SK-N-SH treated with all-trans-retinoic acid at 6 μM for 48 hours (cell line): ENCODE measurements around the gene CLDN5.
"Not testable (repeated sequence)": the region's sequence is repeated elsewhere in the genome, so short reads cannot be mapped to it uniquely, and the experiment has no call there.

ENCODE experiments used
- ATAC-seq: fragments of 200-7000 bp; cut with Tn5 transposase; 3 replicates; pipeline ENCODE4 v1.9.1; 2020; ENCODE audit warnings: mild to moderate bottlenecking, moderate library complexity
- ARNTL ChIP-seq: fragments of 450-650 bp; formaldehyde crosslinking; IDR thresholded peaks from 2 replicates; pipeline ENCODE4 v1.5.0; 2020; ENCODE audit warnings: low read depth, mild to moderate bottlenecking, moderate library complexity, borderline replicate concordance
- BACH2 ChIP-seq: fragments of 250-450 bp; sonication (Bioruptor Pico); IDR thresholded peaks from 2 replicates; pipeline ENCODE4 v1.9.0; 2021; ENCODE audit warnings: mild to moderate bottlenecking, borderline replicate concordance
- CREB5 ChIP-seq: fragments of 250-450 bp; sonication (Bioruptor Pico); IDR thresholded peaks from 2 replicates; pipeline ENCODE4 v1.5.1; 2020; ENCODE audit warnings: low read depth, mild to moderate bottlenecking, moderate library complexity
- CSRNP3 ChIP-seq: fragments of 250-450 bp; sonication (Bioruptor Pico); IDR thresholded peaks from 2 replicates; pipeline ENCODE4 v1.5.1; 2021; ENCODE audit warnings: mild to moderate bottlenecking, moderate library complexity
- ESRRG ChIP-seq: fragments of 250-450 bp; sonication (Bioruptor Pico); IDR thresholded peaks from 2 replicates; pipeline ENCODE4 v1.6.1; 2021; ENCODE audit warnings: mild to moderate bottlenecking
- GLIS3 ChIP-seq: fragments of 250-450 bp; sonication (Bioruptor Pico); IDR thresholded peaks from 2 replicates; pipeline ENCODE4 v1.5.0; 2020; ENCODE audit warnings: mild to moderate bottlenecking, moderate library complexity
- ISL1 ChIP-seq: fragments of 250-450 bp; sonication (Bioruptor Pico); IDR thresholded peaks from 2 replicates; pipeline ENCODE4 v2.1.2; 2022; ENCODE audit warnings: mild to moderate bottlenecking, moderate library complexity
- OSR1 ChIP-seq: fragments of 250-450 bp; sonication (Bioruptor Pico); IDR thresholded peaks from 2 replicates; pipeline ENCODE4 v1.8.0; 2022; ENCODE audit warnings: moderate library complexity, mild to moderate bottlenecking, inconsistent platforms
- PATZ1 ChIP-seq: fragments of 250-450 bp; sonication (Bioruptor Pico); IDR thresholded peaks from 2 replicates; pipeline ENCODE4 v1.8.0; 2020; ENCODE audit warnings: mild to moderate bottlenecking, moderate library complexity, borderline replicate concordance
- POU6F1 ChIP-seq: fragments of 250-450 bp; sonication (Bioruptor Pico); IDR thresholded peaks from 2 replicates; pipeline ENCODE4 v1.8.0; 2021; ENCODE audit warnings: low read depth, mild to moderate bottlenecking, moderate library complexity, borderline replicate concordance
- SNAI2 ChIP-seq: fragments of 250-450 bp; sonication (Bioruptor Pico); IDR thresholded peaks from 2 replicates; pipeline ENCODE4 v1.5.0; 2020; ENCODE audit warnings: mild to moderate bottlenecking, moderate library complexity
- TCF4 ChIP-seq: fragments of 250-450 bp; sonication (Bioruptor Pico); IDR thresholded peaks from 2 replicates; pipeline ENCODE4 v1.8.0; 2021; ENCODE audit warnings: mild to moderate bottlenecking, moderate library complexity, borderline replicate concordance
- TOX ChIP-seq: fragments of 250-450 bp; sonication (Bioruptor Pico); IDR thresholded peaks from 2 replicates; pipeline ENCODE4 v1.8.0; 2021; ENCODE audit warnings: mild to moderate bottlenecking, moderate library complexity, borderline replicate concordance
- TSHZ2 ChIP-seq: fragments of 250-450 bp; sonication (Bioruptor Pico); IDR thresholded peaks from 2 replicates; pipeline ENCODE4 v1.5.0; 2020; ENCODE audit warnings: mild to moderate bottlenecking, moderate library complexity
- ZC3H10 ChIP-seq: fragments of 250-450 bp; sonication (Bioruptor Pico); IDR thresholded peaks from 2 replicates; pipeline ENCODE4 v1.5.1; 2021; ENCODE audit warnings: mild to moderate bottlenecking, moderate library complexity
- ZFP3 ChIP-seq: fragments of 250-450 bp; sonication (Bioruptor Pico); IDR thresholded peaks from 2 replicates; pipeline ENCODE4 v1.5.0; 2020; ENCODE audit warnings: mild to moderate bottlenecking, moderate library complexity
- ZFP30 ChIP-seq: fragments of 450-650 bp; formaldehyde crosslinking; IDR thresholded peaks from 2 replicates; pipeline ENCODE4 v1.5.0; 2022; ENCODE audit warnings: mild to moderate bottlenecking, moderate library complexity
- ZNF565 ChIP-seq: fragments of 450-650 bp; formaldehyde crosslinking; conservative IDR thresholded peaks from 2 replicates; pipeline ENCODE4 v1.5.0; 2020; ENCODE audit warnings: low read depth, mild to moderate bottlenecking, moderate library complexity
- ZNF70 ChIP-seq: fragments of 450-650 bp; formaldehyde crosslinking; IDR thresholded peaks from 2 replicates; pipeline ENCODE4 v1.5.0; 2020; ENCODE audit warnings: mild to moderate bottlenecking, moderate library complexity
- ZNF8 ChIP-seq: fragments of 450-650 bp; formaldehyde crosslinking; IDR thresholded peaks from 2 replicates; pipeline ENCODE4 v1.5.0; 2020; ENCODE audit warnings: mild to moderate bottlenecking, moderate library complexity

CLDN5 gene

GRCh38 chr22:19550382-19550781, 26.2 kb upstream of the CLDN5 start (continued):
- no peak for TF ChIP-seq ZNF8 (CRISPR knock-in tag)
- no peak for TF ChIP-seq SNAI2
- no peak for TF ChIP-seq CSRNP3 (CRISPR knock-in tag)
- no peak for TF ChIP-seq ZFP3 (CRISPR knock-in tag)
- TF ChIP-seq ZFP30 = no peak
- no peak for TF ChIP-seq ZNF565 (CRISPR knock-in tag)
- TF ChIP-seq, all 23 proteins: peak for 0

- ATAC-seq = no peak
Measured at GRCh38 chr22:19549428-19549827, 25.2 kb upstream of the CLDN5 start.

GRCh38 chr22:19548964-19549363, 24.8 kb upstream of the CLDN5 start:
- TF ChIP-seq GLIS3 (CRISPR knock-in tag) (no peak), ESRRG (no peak)
- no peak for ATAC-seq

More at GRCh38 chr22:19549428-19549827, 25.2 kb upstream of the CLDN5 start:
- no peak for TF ChIP-seq CREB5 (CRISPR knock-in tag)
- no peak for TF ChIP-seq ZC3H10 (CRISPR knock-in tag)
- TF ChIP-seq ZFP30 = no peak
- no peak for TF ChIP-seq TCF4
- TF ChIP-seq BACH2 (CRISPR knock-in tag) = no peak
- TF ChIP-seq PATZ1 (CRISPR knock-in tag) = no peak
- TF ChIP-seq ZNF8 (CRISPR knock-in tag) = no peak
- no peak for TF ChIP-seq GLIS3 (CRISPR knock-in tag)
- no peak for TF ChIP-seq OSR1 (CRISPR knock-in tag)
- TF ChIP-seq ISL1 (CRISPR knock-in tag) = no peak
- no peak for TF ChIP-seq TOX (CRISPR knock-in tag)
- no peak for TF ChIP-seq CSRNP3 (CRISPR knock-in tag)
- TF ChIP-seq ZFP3 (CRISPR knock-in tag) = no peak
- TF ChIP-seq ARNTL (CRISPR knock-in tag) = no peak
- TF ChIP-seq POU6F1 = no peak
- TF ChIP-seq ZNF565 (CRISPR knock-in tag) = no peak

GRCh38 chr22:19548427-19548826, 24.2 kb upstream of the CLDN5 start:
- not testable (repeated sequence) for ATAC-seq

- ATAC-seq = no peak
- TF ChIP-seq ZNF8 (CRISPR knock-in tag) (no peak), GLIS3 (CRISPR knock-in tag) (no peak), ARNTL (CRISPR knock-in tag) (no peak), TSHZ2 (CRISPR knock-in tag) (no peak), ZNF70 (CRISPR knock-in tag) (no peak), PATZ1 (CRISPR knock-in tag) (no peak), TCF4 (no peak), POU6F1 (no peak), ESRRG (no peak), TOX (CRISPR knock-in tag) (no peak)
Measured at GRCh38 chr22:19547620-19548019, 23.4 kb upstream of the CLDN5 start.
